Spinal cord (tissue), 10 donors: ENCODE measurements around the gene HOXB13. TPM values are rescaled to one million over a fixed set of nuclear protein-coding genes. Genes with fewer than 3 reads are reported as not detected.

ENCODE experiments used
- DNase-seq, 6 donors: peaks; one replicate each; pipeline versions ENCODE4 v3.0.0 to v3.0.0-alpha.2; 2013 to 2015; ENCODE audit warnings: low spot score in 6 of 6, low read depth in 4 of 6
- H3K27ac ChIP-seq: one replicate; pipeline ENCODE4 v1.5.1; 2013; ENCODE audit warnings: low read depth, low read length, control low read depth
- H3K27me3 ChIP-seq: one replicate; pipeline ENCODE4 v1.6.1; 2013; ENCODE audit warnings: low read length; ENCODE audit not compliant: control insufficient read depth, insufficient read depth
- H3K36me3 ChIP-seq: one replicate; pipeline ENCODE4 v1.6.1; 2013; ENCODE audit warnings: low read length; ENCODE audit not compliant: control insufficient read depth, insufficient read depth
- H3K4me1 ChIP-seq: one replicate; pipeline ENCODE4 v1.6.1; 2013; ENCODE audit warnings: low read length; ENCODE audit not compliant: control insufficient read depth, insufficient read depth
- H3K4me3 ChIP-seq: one replicate; pipeline ENCODE4 v1.5.1; 2013; ENCODE audit warnings: low read depth, low read length, control low read depth
- H3K9me3 ChIP-seq: one replicate; pipeline ENCODE4 v1.6.1; 2013; ENCODE audit warnings: low read length; ENCODE audit not compliant: control insufficient read depth, insufficient read depth
- WGBS: methylation state at CpG from one replicate; pipeline ENCODE4 v1.1.5; 2013; ENCODE audit warnings: missing lambda C conversion rate; ENCODE audit not compliant: insufficient coverage; 5-methylcytosine and 5-hydroxymethylcytosine counted together
- polyA plus RNA-seq, 2 donors: library from polyadenylated mRNA; unstranded; fragments of 120-200 nt; gene quantifications; one replicate each; pipeline ENCODE4 v1.2.1, GENCODE V29; 2013; ENCODE audit not compliant: insufficient read length in 2 of 2
- small RNA-seq: library from RNA; depleted of rRNA; stranded (forward); fragments of <200 nt; gene quantifications from one replicate; pipeline ENCODE3, GENCODE V24; 2014; ENCODE audit warnings: low replicate concordance
- total RNA-seq, 2 donors: library from RNA; depleted of rRNA in 1 of 2; stranded (reverse); fragments of 120-200 nt in 1 of 2; fragments of >200 nt in 1 of 2; gene quantifications; one replicate each; pipeline versions ENCODE4 v1.2.3 to v1.2.4, GENCODE V29; 2013 to 2014
- donor health status: healthy.

The HOXB13 gene
- total and polyA plus RNA-seq, 4 donors = 0.40 TPM; not detected in 3

- no peak overlapping the region for H3K27ac ChIP-seq
- 7% methylated on average over 41 of the region's 41 CpGs for WGBS
- no peak overlapping the region for H3K4me3 ChIP-seq
- H3K4me1 ChIP-seq = peaks cover 8% of the 10 kb centered on the region
- H3K36me3 ChIP-seq = no peaks in the 10 kb centered on the region
- H3K9me3 ChIP-seq = no peaks in the 10 kb centered on the region
- peaks cover 9% of the 10 kb centered on the region for H3K27me3 ChIP-seq
- peak in 5 of 6 donors; percentile 33 to 70 (median 43) for DNase-seq
These were observed 50.2 kb downstream of the HOXB13 start for GRCh38 chr17:48678141-48678971.

- no peak overlapping the region for H3K4me3 ChIP-seq
- H3K27me3 ChIP-seq = peaks cover 9% of the 10 kb centered on the region
- no peaks in the 10 kb centered on the region for H3K9me3 ChIP-seq
- WGBS = 89% methylated on average over 4 of the region's 6 CpGs
- H3K36me3 ChIP-seq = no peaks in the 10 kb centered on the region
- peaks cover 9% of the 10 kb centered on the region for H3K4me1 ChIP-seq
- no peak overlapping the region for H3K27ac ChIP-seq
- no peak for DNase-seq
These were observed 51.5 kb downstream of the HOXB13 start for GRCh38 chr17:48676963-48677558.

Small RNAs within 50 kb of the gene (small RNA-seq; reads per million reads assigned to genes)
- gene AC091179.2 (not detected), gene COX6B1P2 (not detected), gene MIR3185 (not detected), gene RF02132 (not detected), gene RF02133 (not detected), gene RN7SL125P (not detected)

Other genes with a start within 250 kb of the HOXB13 start
- under 1 TPM in 1 of 2 donors, not detected in 1; 0.20 TPM for gene HOXB1, start 197.7 kb downstream of the HOXB13 start, total RNA-seq
- gene HOXB1, start 197.7 kb downstream of the HOXB13 start, polyA plus RNA-seq = under 1 TPM; 0.16 to 0.32 TPM
- gene HOXB2, start 183.6 kb downstream of the HOXB13 start, total RNA-seq = 10 to 100 TPM in 1 of 2 donors, 1 to 10 TPM in 1; 6.6 to 10.2 TPM
- gene HOXB2, start 183.6 kb downstream of the HOXB13 start, polyA plus RNA-seq = 10 to 100 TPM; 57.3 to 62.4 TPM
- 1 to 10 TPM; 6.0 to 6.5 TPM for gene HOXB4, start 150.4 kb downstream of the HOXB13 start, total RNA-seq
- gene HOXB4, start 150.4 kb downstream of the HOXB13 start, polyA plus RNA-seq = 10 to 100 TPM; 13.5 to 16.6 TPM
- 10 to 100 TPM; 23.8 to 48.5 TPM for gene HOXB3, start 138.5 kb downstream of the HOXB13 start, total RNA-seq
- gene HOXB3, start 138.5 kb downstream of the HOXB13 start, polyA plus RNA-seq = 100 to 1,000 TPM; 141 to 162 TPM
- gene HOXB5, start 135.0 kb downstream of the HOXB13 start, total RNA-seq = 1 to 10 TPM; 2.9 to 4.2 TPM
- gene HOXB5, start 135.0 kb downstream of the HOXB13 start, polyA plus RNA-seq = 100 to 1,000 TPM; 108 to 116 TPM
- gene HOXB6, start 123.8 kb downstream of the HOXB13 start, total RNA-seq = 10 to 100 TPM; 20.2 to 41.3 TPM
- 100 to 1,000 TPM; 132 to 142 TPM for gene HOXB6, start 123.8 kb downstream of the HOXB13 start, polyA plus RNA-seq
- gene HOXB7, start 117.7 kb downstream of the HOXB13 start, total RNA-seq = 10 to 100 TPM; 16.6 to 18.7 TPM
- gene HOXB7, start 117.7 kb downstream of the HOXB13 start, polyA plus RNA-seq = 10 to 100 TPM; 80.7 to 99.7 TPM
- gene HOXB8, start 113.5 kb downstream of the HOXB13 start, total RNA-seq = 100 to 1,000 TPM in 1 of 2 donors, 10 to 100 TPM in 1; 23.7 to 110 TPM
- gene HOXB8, start 113.5 kb downstream of the HOXB13 start, polyA plus RNA-seq = 100 to 1,000 TPM; 499 to 522 TPM
- gene HOXB9, start 102.4 kb downstream of the HOXB13 start, total RNA-seq = 10 to 100 TPM; 19.8 to 23.9 TPM
- gene HOXB9, start 102.4 kb downstream of the HOXB13 start, polyA plus RNA-seq = 100 to 1,000 TPM; 234 to 413 TPM
- gene PRAC1, start 6.2 kb downstream of the HOXB13 start, total RNA-seq = not detected
- gene PRAC1, start 6.2 kb downstream of the HOXB13 start, polyA plus RNA-seq = not detected
- not detected for gene PRAC2, start 5.6 kb downstream of the HOXB13 start, total RNA-seq
- not detected for gene PRAC2, start 5.6 kb downstream of the HOXB13 start, polyA plus RNA-seq
- under 1 TPM; 0.30 to 0.61 TPM for gene TTLL6, start 88.5 kb upstream of the HOXB13 start, total RNA-seq
- under 1 TPM; 0.22 to 0.32 TPM for gene TTLL6, start 88.5 kb upstream of the HOXB13 start, polyA plus RNA-seq
- gene CALCOCO2, start 102.3 kb upstream of the HOXB13 start, total RNA-seq = 10 to 100 TPM; 37.3 to 46.0 TPM
- gene CALCOCO2, start 102.3 kb upstream of the HOXB13 start, polyA plus RNA-seq = 10 to 100 TPM; 41.1 to 59.0 TPM
- gene ATP5MC1, start 164.0 kb upstream of the HOXB13 start, total RNA-seq = 10 to 100 TPM; 47.6 to 79.5 TPM
- 100 to 1,000 TPM; 212 to 213 TPM for gene ATP5MC1, start 164.0 kb upstream of the HOXB13 start, polyA plus RNA-seq
- 10 to 100 TPM; 54.1 to 65.6 TPM for gene UBE2Z, start 179.7 kb upstream of the HOXB13 start, total RNA-seq
- 10 to 100 TPM; 80.4 to 89.3 TPM for gene UBE2Z, start 179.7 kb upstream of the HOXB13 start, polyA plus RNA-seq
- gene SNF8, start 216.1 kb upstream of the HOXB13 start, total RNA-seq = 10 to 100 TPM; 34.6 to 80.4 TPM
- 100 to 1,000 TPM in 1 of 2 donors, 10 to 100 TPM in 1; 94.9 to 108 TPM for gene SNF8, start 216.1 kb upstream of the HOXB13 start, polyA plus RNA-seq
- gene GIP, start 239.8 kb upstream of the HOXB13 start, total RNA-seq = not detected
- gene GIP, start 239.8 kb upstream of the HOXB13 start, polyA plus RNA-seq = not detected